HCT116 (cell line): ENCODE measurements around the gene ANO6. TPM values are rescaled to one million over a fixed set of nuclear protein-coding genes. Genes with fewer than 3 reads are reported as not detected.

Experiments used
- ATAC-seq: fragments of 200-7000 bp; cut with Tn5 transposase; 2 replicates; pipeline ENCODE4 v1.9.1; 2020; ENCODE audit warnings: mild to moderate bottlenecking, moderate library complexity
- BruUV-seq: library from RNA; stranded (reverse); fragments of 400-500 nt; replicated peaks from 2 replicates; lab custom pipeline; 2021; lab: Mats Ljungman, UMichigan
- CTCF ChIA-PET: fragments of 300-600 bp; sonication (Branson Sonifier 250); formaldehyde crosslinking; loops from one replicate; lab custom pipeline; 2021; ENCODE audit warnings: antibody characterized with exemption; lab: Charles Lee
- POLR2A ChIA-PET: fragments of 300-600, 350-600 bp; sonication (Branson Sonifier 250); formaldehyde crosslinking; loops from one replicate; lab custom pipeline; 2021; ENCODE audit warnings: antibody characterized with exemption; lab: Charles Lee
- RAD21 ChIA-PET, 2 experiments: fragments of 300-600 bp; sonication (Branson Sonifier 250); formaldehyde crosslinking; loops; one replicate each; lab custom pipeline; 2023; ENCODE audit warnings: low total read pairs in 2 of 2; ENCODE audit not compliant: uncharacterized antibody in 2 of 2, unreplicated experiment in 2 of 2, low non-redundant PET in 1 of 2; lab: Charles Lee
- DNase-seq: peaks from one replicate; pipeline ENCODE4 v3.0.0-alpha.2; 2010; ENCODE audit warnings: low read depth, low spot score
- H2AFZ ChIP-seq: fragments of 200-600 bp; shearing (Covaris generic), sonication (generic); 2 replicates; pipeline ENCODE4 v1.6.1; 2017; ENCODE audit warnings: low read depth, mixed run types, mixed read lengths, antibody characterized with exemption, low read length; ENCODE audit not compliant: poor library complexity, severe bottlenecking
- H3K27ac ChIP-seq: 2 replicates; pipeline ENCODE4 v1.5.1; 2012; ENCODE audit warnings: low read depth, low read length
- H3K27me3 ChIP-seq: fragments of 200-600 bp; sonication (generic); 2 replicates; pipeline ENCODE4 v1.6.1; 2016; ENCODE audit warnings: mixed run types, low read length, mixed read lengths; ENCODE audit not compliant: insufficient read depth
- H3K36me3 ChIP-seq, 2 experiments: fragments of 200-500 bp in 1 of 2; fragments of 200-600 bp in 1 of 2; sonication (Bioruptor generic) in 1 of 2; sonication (generic) in 1 of 2; 2 replicates each; pipeline versions ENCODE4 v1.5.1 to v1.6.1; 2014 to 2016; ENCODE audit warnings: low read length in 2 of 2, inconsistent platforms in 1 of 2, mixed read lengths in 1 of 2, mixed run types in 1 of 2; ENCODE audit not compliant: insufficient read depth in 2 of 2, control insufficient read depth in 1 of 2
- H3K4me1 ChIP-seq, 2 experiments: fragments of 200-600 bp in 1 of 2; sonication (generic) in 1 of 2; 2 replicates each; pipeline versions ENCODE4 v1.5.1 to v1.6.1; 2012 to 2017; ENCODE audit warnings: low read length in 2 of 2, inconsistent platforms in 1 of 2, mild to moderate bottlenecking in 1 of 2, mixed read lengths in 1 of 2, mixed run types in 1 of 2, moderate library complexity in 1 of 2; ENCODE audit not compliant: insufficient read depth in 2 of 2, control insufficient read depth in 1 of 2
- H3K4me2 ChIP-seq: fragments of 200-600 bp; sonication (generic); 2 replicates; pipeline ENCODE4 v1.6.1; 2017; ENCODE audit warnings: mixed run types, low read length, mixed read lengths
- H3K4me3 ChIP-seq, 2 experiments: fragments of 200-600 bp in 1 of 2; sonication (generic) in 1 of 2; replicated peaks in 1 of 2; 2 replicates each; pipeline ENCODE4 v1.5.1; 2011 to 2016; ENCODE audit warnings: low read length in 2 of 2, control low read depth in 1 of 2, low read depth in 1 of 2, mild to moderate bottlenecking in 1 of 2, mixed read lengths in 1 of 2, mixed run types in 1 of 2
- H3K79me2 ChIP-seq: fragments of 200-600 bp; sonication (generic); 2 replicates; pipeline ENCODE4 v1.6.1; 2017; ENCODE audit warnings: mild to moderate bottlenecking, mixed run types, low read length, moderate library complexity, mixed read lengths; ENCODE audit not compliant: insufficient read depth
- H3K9ac ChIP-seq: fragments of 200-600 bp; sonication (generic); 2 replicates; pipeline ENCODE4 v1.6.1; 2016; ENCODE audit warnings: low read length, mixed read lengths
- H3K9me2 ChIP-seq: fragments of 200-600 bp; sonication (generic), shearing (Covaris generic); 2 replicates; pipeline ENCODE4 v1.6.1; 2017; ENCODE audit warnings: mixed run types, mild to moderate bottlenecking, moderate library complexity; ENCODE audit not compliant: insufficient read depth
- H3K9me3 ChIP-seq, 2 experiments: fragments of 200-500 bp in 1 of 2; fragments of 200-600 bp in 1 of 2; sonication (Bioruptor generic) in 1 of 2; sonication (generic) in 1 of 2; 2 replicates each; pipeline ENCODE4 v1.6.1; 2014 to 2017; ENCODE audit warnings: low read length in 2 of 2, mixed read lengths in 2 of 2, inconsistent platforms in 1 of 2, low read depth in 1 of 2, mild to moderate bottlenecking in 1 of 2, mixed run types in 1 of 2, moderate library complexity in 1 of 2; ENCODE audit not compliant: control insufficient read depth in 1 of 2, insufficient read depth in 1 of 2
- H4K20me1 ChIP-seq: fragments of 200-600 bp; sonication (generic), shearing (Covaris generic); 2 replicates; pipeline ENCODE4 v1.6.1; 2017; ENCODE audit warnings: mixed run types, mild to moderate bottlenecking, moderate library complexity; ENCODE audit not compliant: insufficient read depth
- ATF3 ChIP-seq: IDR thresholded peaks from 2 replicates; pipeline ENCODE4 v1.6.1; 2012
- CBX3 ChIP-seq: IDR thresholded peaks from 2 replicates; pipeline ENCODE4 v1.6.1; 2012; ENCODE audit warnings: low read depth
- CEBPB ChIP-seq: IDR thresholded peaks from 2 replicates; pipeline ENCODE4 v1.6.1; 2012; ENCODE audit warnings: low read depth
- EGR1 ChIP-seq: IDR thresholded peaks from 2 replicates; pipeline ENCODE4 v1.6.1; 2012; ENCODE audit warnings: low read depth
- ELF1 ChIP-seq: IDR thresholded peaks from 2 replicates; pipeline ENCODE4 v1.6.1; 2012; ENCODE audit warnings: low read depth, borderline replicate concordance
- EZH2phosphoT487 ChIP-seq: fragments of 200-600 bp; IDR thresholded peaks from 2 replicates; pipeline ENCODE4 v1.6.1; 2018; ENCODE audit warnings: antibody characterized with exemption, borderline replicate concordance
- FOSL1 ChIP-seq: IDR thresholded peaks from 2 replicates; pipeline ENCODE4 v1.6.1; 2012; ENCODE audit warnings: low read depth
- JUND ChIP-seq: IDR thresholded peaks from 2 replicates; pipeline ENCODE4 v1.6.1; 2012
- MAX ChIP-seq: IDR thresholded peaks from 2 replicates; pipeline ENCODE4 v1.6.1; 2012
- POLR2A ChIP-seq: IDR thresholded peaks from 2 replicates; pipeline ENCODE4 v1.7.0; 2011; ENCODE audit warnings: borderline replicate concordance; ENCODE audit not compliant: insufficient read depth, insufficient read length; ENCODE audit errors: extremely low read depth
- POLR2AphosphoS5 ChIP-seq: IDR thresholded peaks from 2 replicates; pipeline ENCODE4 v1.6.1; 2011; ENCODE audit warnings: mild to moderate bottlenecking, low read depth, low read length, moderate library complexity
- REST ChIP-seq: IDR thresholded peaks from 2 replicates; pipeline ENCODE4 v1.6.1; 2012; ENCODE audit warnings: low read depth
- SP1 ChIP-seq: IDR thresholded peaks from 2 replicates; pipeline ENCODE4 v1.6.1; 2012; ENCODE audit warnings: low read depth
- SRF ChIP-seq: IDR thresholded peaks from 2 replicates; pipeline ENCODE4 v1.6.1; 2012; ENCODE audit warnings: low read depth
- TCF7L2 ChIP-seq: IDR thresholded peaks from 2 replicates; pipeline ENCODE4 v1.7.0; 2011; ENCODE audit warnings: borderline replicate concordance, inconsistent platforms; ENCODE audit not compliant: insufficient read depth, insufficient read length; ENCODE audit errors: extremely low read depth
- ZBTB33 ChIP-seq: IDR thresholded peaks from 2 replicates; pipeline ENCODE4 v1.6.1; 2011; ENCODE audit warnings: mild to moderate bottlenecking, low read length, moderate library complexity; ENCODE audit not compliant: insufficient replicate concordance; ENCODE audit errors: extremely low read depth
- ZFX ChIP-seq: fragments of 450-650 bp; IDR thresholded peaks from 2 replicates; pipeline ENCODE4 v1.6.1; 2017
- ZNF274 ChIP-seq: fragments of 200-500 bp; sonication (Bioruptor generic); IDR thresholded peaks from 2 replicates; pipeline ENCODE4 v1.6.1; 2014; ENCODE audit warnings: mild to moderate bottlenecking, low read depth, low read length, inconsistent platforms
- intact Hi-C: fragments of 100-400 bp; cut with micrococcal nuclease; formaldehyde crosslinking; loops from 2 replicates; pipeline ENCODE4 v1.10.0; 2022
- total RNA-seq: library from RNA; stranded (reverse); gene quantifications from one replicate; pipeline ENCODE4 v1.2.1, GENCODE V29; 2021; ENCODE audit not compliant: unreplicated experiment

ANO6 gene
- total RNA-seq, 1 experiment from 2014 or later: 36.7 TPM

GRCh38 chr12:45256721-45257120 lies 40.8 kb downstream of the ANO6 start:
- no TSS peak for BruUV-seq
- ATAC-seq: no peak
- POLR2A ChIA-PET: no interaction called here
- H4K20me1 ChIP-seq: no peaks in the 10 kb centered on the region
- no peak overlapping the region for H3K27ac ChIP-seq
- RAD21 ChIA-PET: no interaction called here
- intact Hi-C loops: no loop called here
- no peak overlapping the region for H2AFZ ChIP-seq
- no peak for TF ChIP-seq ATF3
- TF ChIP-seq FOSL1: no peak
- no peak for TF ChIP-seq ZBTB33
- TF ChIP-seq JUND: no peak
- no peak for TF ChIP-seq MAX
- TF ChIP-seq ZFX: no peak
- TF ChIP-seq SP1: no peak
- no peak for TF ChIP-seq CEBPB
- TF ChIP-seq REST: no peak
- no peak for TF ChIP-seq ELF1
- no peak for TF ChIP-seq POLR2A
- no peak for TF ChIP-seq TCF7L2
- TF ChIP-seq ZNF274: no peak
- TF ChIP-seq POLR2AphosphoS5: no peak
- no peak for TF ChIP-seq EZH2phosphoT487
- TF ChIP-seq SRF: no peak
- no peak for TF ChIP-seq EGR1
- TF ChIP-seq CBX3: no peak
- no peaks in the 10 kb centered on the region for H3K36me3 ChIP-seq
- H3K9me2 ChIP-seq: no peaks in the 10 kb centered on the region
- H3K4me2 ChIP-seq: no peak overlapping the region
- DNase-seq: no peak
- H3K79me2 ChIP-seq: peaks cover 6% of the 10 kb centered on the region; the same call in 1 of the 2 replicates
- H3K9me3 ChIP-seq: no peaks in the 10 kb centered on the region
- peaks cover 18 to 26% of the 10 kb centered on the region in 2 experiments for H3K4me1 ChIP-seq
- no peak overlapping the region for H3K9ac ChIP-seq
- no peak overlapping the region for H3K4me3 ChIP-seq
- CTCF ChIA-PET: no interaction called here
- no peaks in the 10 kb centered on the region for H3K27me3 ChIP-seq
